Natural killer cell (primary cell): Measurements from ENCODE around the gene APOL5. TPM values are rescaled to one million over a fixed set of nuclear protein-coding genes. Genes with fewer than 3 reads are reported as not detected.

Experiments used
- ATAC-seq, 3 donors: fragments of 150-1000 bp in 2 of 3; fragments of 200-7000 bp in 1 of 3; cut with Tn5 transposase; 1 replicate in 1 of 3; 2 replicates in 2 of 3; pipeline ENCODE4 v1.10.0; 2021; ENCODE audit warnings: mild to moderate bottlenecking in 2 of 3, moderate library complexity in 2 of 3
- DNase-seq, 2 donors: peaks; one replicate each; pipeline versions ENCODE4 v3.0.0 to v3.0.0-alpha.2; 2013 to 2021; ENCODE audit warnings: mixed read lengths in 1 of 2
- H3K27ac ChIP-seq: one replicate; pipeline ENCODE4 v1.5.1; 2013; ENCODE audit warnings: mild to moderate bottlenecking, low read length
- H3K27me3 ChIP-seq: one replicate; pipeline ENCODE4 v1.6.1; 2013; ENCODE audit warnings: low read length; ENCODE audit not compliant: control insufficient read depth, insufficient read depth
- H3K36me3 ChIP-seq: one replicate; pipeline ENCODE4 v1.6.1; 2013; ENCODE audit warnings: low read length; ENCODE audit not compliant: control insufficient read depth, insufficient read depth
- H3K4me1 ChIP-seq: one replicate; pipeline ENCODE4 v1.6.1; 2013; ENCODE audit warnings: low read length; ENCODE audit not compliant: control insufficient read depth, insufficient read depth
- H3K4me3 ChIP-seq: one replicate; pipeline ENCODE4 v1.5.1; 2013; ENCODE audit warnings: low read length
- H3K9me3 ChIP-seq: one replicate; pipeline ENCODE4 v1.6.1; 2013; ENCODE audit warnings: low read length; ENCODE audit not compliant: control insufficient read depth, insufficient read depth
- H3K27ac Mint-ChIP-seq, 2 donors: one replicate each; pipeline ENCODE4 v1.8.0; 2022; ENCODE audit warnings: mild to moderate bottlenecking in 2 of 2, mixed read lengths in 2 of 2, moderate library complexity in 1 of 2
- H3K27me3 Mint-ChIP-seq, 2 donors: one replicate each; pipeline ENCODE4 v1.8.0; 2022; ENCODE audit warnings: low read depth in 2 of 2, mixed read lengths in 2 of 2
- H3K36me3 Mint-ChIP-seq: one replicate; pipeline ENCODE4 v1.8.0; 2022; ENCODE audit warnings: mixed read lengths
- H3K4me1 Mint-ChIP-seq, 2 donors: one replicate each; pipeline ENCODE4 v1.8.0; 2022; ENCODE audit warnings: mixed read lengths in 2 of 2
- H3K4me3 Mint-ChIP-seq: one replicate; pipeline ENCODE4 v1.8.0; 2022; ENCODE audit warnings: mild to moderate bottlenecking, moderate library complexity, mixed read lengths
- H3K9me3 Mint-ChIP-seq, 2 donors: one replicate each; pipeline ENCODE4 v1.8.0; 2022; ENCODE audit warnings: mixed read lengths in 2 of 2
- CTCF ChIP-seq: fragments of 200-600 bp; IDR thresholded peaks from one replicate; pipeline ENCODE4 v1.8.0; 2022; ENCODE audit warnings: antibody characterized with exemption
- WGBS: methylation state at CpG from one replicate; pipeline ENCODE4 v1.1.7; 2013; ENCODE audit warnings: missing lambda C conversion rate; ENCODE audit not compliant: insufficient coverage; 5-methylcytosine and 5-hydroxymethylcytosine counted together
- intact Hi-C: fragments of 100-400 bp; cut with micrococcal nuclease; formaldehyde crosslinking; loops from one replicate; pipeline ENCODE4 v1.14.2; 2022
- total RNA-seq, 4 donors: library from RNA; stranded (reverse); fragments of 120-200 nt in 1 of 4; gene quantifications; one replicate each; pipeline versions ENCODE4 v1.2.3 to v1.2.4, GENCODE V29; 2013 to 2022

The APOL5 gene
- total RNA-seq, 3 donors from 2014 or later (not counting 1 experiment from before 2014, with no cell fraction given), result not detected

GRCh38 chr22:35686298-35686697 lies 31.4 kb upstream of the APOL5 start:
- H3K36me3 Mint-ChIP-seq, result no peaks in the 10 kb centered on the region
- H3K27ac Mint-ChIP-seq, result no peak overlapping the region
- TF ChIP-seq CTCF, result no peak
- H3K27ac ChIP-seq, result no peak overlapping the region
- H3K4me3 Mint-ChIP-seq, result no peak overlapping the region
- no peaks in the 10 kb centered on the region for H3K9me3 ChIP-seq
- ATAC-seq, result peak in 1 of 3 donors; percentile 24
- WGBS, result 50% methylated on average over 3 of the region's 4 CpGs
- H3K36me3 ChIP-seq, result no peaks in the 10 kb centered on the region
- H3K4me1 Mint-ChIP-seq, result no peaks in the 10 kb centered on the region
- peaks cover 0 to 7% of the 10 kb centered on the region in 2 donors for H3K27me3 Mint-ChIP-seq
- H3K27me3 ChIP-seq, result no peaks in the 10 kb centered on the region
- intact Hi-C loops, result no loop called here
- H3K9me3 Mint-ChIP-seq, result peaks cover 0 to 3% of the 10 kb centered on the region in 2 donors
- no peaks in the 10 kb centered on the region for H3K4me1 ChIP-seq
- no peak for DNase-seq
- H3K4me3 ChIP-seq, result no peak overlapping the region

- TF ChIP-seq CTCF, result no peak
- no peak overlapping the region for H3K27ac ChIP-seq
- no peaks in the 10 kb centered on the region for H3K4me1 ChIP-seq
- Mint-ChIP-seq H3K4me3 (no peak overlapping the region), H3K9me3 (peaks cover 0 to 3% of the 10 kb centered on the region in 2 donors), H3K27ac (no peak overlapping the region), H3K4me1 (no peaks in the 10 kb centered on the region), H3K27me3 (peaks cover 0 to 7% of the 10 kb centered on the region in 2 donors), H3K36me3 (no peaks in the 10 kb centered on the region)
- DNase-seq (no peak), ATAC-seq (no peak)
- intact Hi-C loops, result no loop called here
- no peaks in the 10 kb centered on the region for H3K9me3 ChIP-seq
- H3K4me3 ChIP-seq, result no peak overlapping the region
- no peaks in the 10 kb centered on the region for H3K27me3 ChIP-seq
- H3K36me3 ChIP-seq, result no peaks in the 10 kb centered on the region
- 87% methylated on average over 6 of the region's 6 CpGs for WGBS
Measured at GRCh38 chr22:35687461-35687860, 30.2 kb upstream of the APOL5 start.

GRCh38 chr22:35688913-35689675 lies 28.6 kb upstream of the APOL5 start:
- H3K27ac ChIP-seq, result no peak overlapping the region
- no peak overlapping the region for H3K4me3 ChIP-seq
- no peaks in the 10 kb centered on the region for H3K27me3 ChIP-seq
- H3K36me3 ChIP-seq, result no peaks in the 10 kb centered on the region
- no peaks in the 10 kb centered on the region for H3K27me3 Mint-ChIP-seq
- H3K4me1 ChIP-seq, result no peaks in the 10 kb centered on the region
- intact Hi-C loops, result no loop called here
- H3K4me1 Mint-ChIP-seq, result no peaks in the 10 kb centered on the region
- no peak for ATAC-seq
- peaks cover 0 to 3% of the 10 kb centered on the region in 2 donors for H3K9me3 Mint-ChIP-seq
- no peaks in the 10 kb centered on the region for H3K36me3 Mint-ChIP-seq
- 86% methylated on average over 10 of the region's 10 CpGs for WGBS
- H3K9me3 ChIP-seq, result no peaks in the 10 kb centered on the region
- TF ChIP-seq CTCF, result no peak
- no peak overlapping the region for H3K4me3 Mint-ChIP-seq
- no peak for DNase-seq
- H3K27ac Mint-ChIP-seq, result no peak overlapping the region

- Mint-ChIP-seq H3K9me3 (peaks cover 0 to 3% of the 10 kb centered on the region in 2 donors), H3K27ac (no peak overlapping the region), H3K4me1 (no peaks in the 10 kb centered on the region), H3K36me3 (no peaks in the 10 kb centered on the region), H3K4me3 (no peak overlapping the region), H3K27me3 (no peaks in the 10 kb centered on the region)
- intact Hi-C loops, result no loop called here
- TF ChIP-seq CTCF, result no peak
- Histone ChIP-seq H3K27me3 (no peaks in the 10 kb centered on the region), H3K9me3 (no peaks in the 10 kb centered on the region), H3K27ac (no peak overlapping the region), H3K4me1 (no peaks in the 10 kb centered on the region), H3K36me3 (no peaks in the 10 kb centered on the region), H3K4me3 (no peak overlapping the region)
- DNase-seq (no peak), ATAC-seq (no peak)
- no CpG with 5 or more reads among the region's 1 CpG for WGBS
Measured at GRCh38 chr22:35690001-35690400, 27.7 kb upstream of the APOL5 start.
